Right lobe of liver (tissue), 4 donors: Measurements from ENCODE around the gene UBE2N.

ENCODE experiments used
- POLR2A ChIP-seq: fragments of 450-650 bp; IDR thresholded peaks from one replicate; pipeline ENCODE4 v1.6.1; 2017; ENCODE audit warnings: antibody characterized with exemption, mild to moderate bottlenecking
- TF ChIP-seq, protein P1 (sequence below), 4 donors: fragments of 200-600 bp in 3 of 4; fragments of 450-650 bp in 1 of 4; IDR thresholded peaks; one replicate each; pipeline versions ENCODE4 v1.5.1 to v1.8.0; 2016 to 2022; ENCODE audit warnings: antibody characterized with exemption in 4 of 4, mild to moderate bottlenecking in 2 of 4
- donor health status: DM: no; HTN: no; CAD: no.
- donor health status: DM: no; HTN: no; CAD: no.
- donor health status: DM: no; HTN: yes; CAD: no.

DNA sequence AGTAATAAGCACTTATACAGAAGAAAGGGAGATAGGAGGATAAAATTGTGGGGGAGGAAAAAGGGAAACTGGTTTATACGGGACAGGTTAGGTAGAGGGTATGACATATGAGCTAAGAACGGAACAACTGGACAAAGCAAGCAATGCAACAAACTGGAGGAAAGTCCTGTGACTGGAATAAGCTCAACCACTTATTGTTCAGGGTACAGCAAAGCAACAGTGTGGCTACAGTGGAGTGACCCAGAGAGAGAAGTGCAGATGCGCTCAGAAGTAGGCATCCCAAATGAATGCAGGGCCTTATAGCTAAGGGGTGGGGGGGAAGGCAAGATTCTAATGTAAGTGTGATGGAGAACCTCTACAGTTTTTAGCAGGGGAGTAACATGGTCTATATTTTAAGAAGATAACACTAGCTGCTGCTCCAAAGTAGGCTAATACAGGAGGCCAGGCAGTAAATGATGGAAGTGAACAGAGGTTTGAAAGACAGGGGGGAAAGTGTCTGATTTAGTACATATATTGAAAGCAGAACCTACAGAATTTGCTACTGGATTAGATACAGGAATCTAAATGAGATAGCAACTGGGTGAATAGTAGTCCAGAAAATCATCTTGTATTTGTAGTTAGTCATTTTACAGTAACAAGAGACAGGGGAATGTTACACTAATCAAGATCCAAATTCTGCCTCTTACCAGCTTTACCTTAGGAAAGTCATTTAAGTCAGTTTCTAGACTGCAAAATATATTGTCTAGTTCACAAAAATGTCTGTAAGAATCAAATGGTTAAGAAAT lies 3.3 kb downstream of the UBE2N start:
- TF ChIP-seq, protein P1, sequence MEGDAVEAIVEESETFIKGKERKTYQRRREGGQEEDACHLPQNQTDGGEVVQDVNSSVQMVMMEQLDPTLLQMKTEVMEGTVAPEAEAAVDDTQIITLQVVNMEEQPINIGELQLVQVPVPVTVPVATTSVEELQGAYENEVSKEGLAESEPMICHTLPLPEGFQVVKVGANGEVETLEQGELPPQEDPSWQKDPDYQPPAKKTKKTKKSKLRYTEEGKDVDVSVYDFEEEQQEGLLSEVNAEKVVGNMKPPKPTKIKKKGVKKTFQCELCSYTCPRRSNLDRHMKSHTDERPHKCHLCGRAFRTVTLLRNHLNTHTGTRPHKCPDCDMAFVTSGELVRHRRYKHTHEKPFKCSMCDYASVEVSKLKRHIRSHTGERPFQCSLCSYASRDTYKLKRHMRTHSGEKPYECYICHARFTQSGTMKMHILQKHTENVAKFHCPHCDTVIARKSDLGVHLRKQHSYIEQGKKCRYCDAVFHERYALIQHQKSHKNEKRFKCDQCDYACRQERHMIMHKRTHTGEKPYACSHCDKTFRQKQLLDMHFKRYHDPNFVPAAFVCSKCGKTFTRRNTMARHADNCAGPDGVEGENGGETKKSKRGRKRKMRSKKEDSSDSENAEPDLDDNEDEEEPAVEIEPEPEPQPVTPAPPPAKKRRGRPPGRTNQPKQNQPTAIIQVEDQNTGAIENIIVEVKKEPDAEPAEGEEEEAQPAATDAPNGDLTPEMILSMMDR (IDR thresholded peaks at IDR 0.05) = no peak
- TF ChIP-seq POLR2A = no peak
